Ovary (tissue), 9 donors: ENCODE measurements around the gene PLIN4. TPM values are rescaled to one million over a fixed set of nuclear protein-coding genes. Genes with fewer than 3 reads are reported as not detected.

Experiments
- DNase-seq, 5 donors: peaks; one replicate each; pipeline ENCODE4 v3.0.0-alpha.2; 2019 to 2020
- H3K27ac ChIP-seq, 2 donors: fragments of 200-600 bp; one replicate each; pipeline versions ENCODE4 v1.5.1 to v1.8.0; 2019 to 2022
- H3K27me3 ChIP-seq: fragments of 200-600 bp; one replicate; pipeline ENCODE4 v1.8.0; 2022
- H3K36me3 ChIP-seq: fragments of 200-600 bp; sonication (generic); one replicate; pipeline ENCODE4 v1.5.1; 2019
- H3K4me1 ChIP-seq: one replicate; pipeline ENCODE4 v1.8.1; 2013; ENCODE audit warnings: mild to moderate bottlenecking, moderate library complexity; ENCODE audit not compliant: insufficient read depth
- H3K4me3 ChIP-seq: fragments of 200-600 bp; sonication (generic); one replicate; pipeline ENCODE4 v1.5.1; 2017
- H3K9me3 ChIP-seq, 2 donors: fragments of 200-600 bp in 1 of 2; sonication (generic) in 1 of 2; one replicate each; pipeline versions ENCODE4 v1.5.1 to v1.8.1; 2013 to 2019; ENCODE audit warnings: mild to moderate bottlenecking in 1 of 2, moderate library complexity in 1 of 2
- EP300 ChIP-seq: sonication (generic); formaldehyde crosslinking; IDR thresholded peaks from one replicate; pipeline ENCODE4 v1.6.1; 2017; ENCODE audit warnings: antibody characterized with exemption
- POLR2A ChIP-seq: fragments of 450-650 bp; IDR thresholded peaks from one replicate; pipeline ENCODE4 v1.6.1; 2017; ENCODE audit warnings: antibody characterized with exemption, mild to moderate bottlenecking, moderate library complexity
- WGBS, 3 donors: extraction: QIAGEN DNeasy Blood & Tissue Kit in 1 of 3; methylation state at CpG; one replicate each; pipeline versions ENCODE4 v1.1.5 to v1.1.7; 2013 to 2017; 5-methylcytosine and 5-hydroxymethylcytosine counted together
- intact Hi-C, 4 donors: fragments of 100-400 bp; cut with DNase I; formaldehyde crosslinking; loops; one replicate each; pipeline versions ENCODE4 v1.11.0 to v1.15.1; 2022 to 2023
- polyA plus RNA-seq, 2 donors: library from polyadenylated mRNA; stranded (reverse); fragments of 200-250 nt in 1 of 2; fragments of 350-450 nt in 1 of 2; fragmentation: Illumina TruSeq in 1 of 2; extraction: RNeasy Lipid Tissue Mini Kit (QIAGEN cat#74804) in 1 of 2; gene quantifications; one replicate each; pipeline ENCODE4 v1.2.3, GENCODE V29; 2013 to 2014
- total RNA-seq, 7 donors: library from RNA; depleted of rRNA in 2 of 7; stranded (reverse); fragments of >200 nt in 2 of 7; fragmentation: NEBNext Ultra II Directional in 3 of 7; extraction: Animal tissue kit (Norgen Biotek cat#: 25700) in 3 of 7; gene quantifications; one replicate each; pipeline versions ENCODE4 v1.1.0 to v1.2.4, GENCODE V29; 2016 to 2023
- TF ChIP-seq, protein P1 (sequence below), 3 donors: fragments of 450-650 bp in 2 of 3; fragments of 200-600 bp in 1 of 3; IDR thresholded peaks; one replicate each; pipeline versions ENCODE4 v1.5.1 to v1.8.0; 2016 to 2022; ENCODE audit warnings: antibody characterized with exemption in 3 of 3, mild to moderate bottlenecking in 1 of 3
- donor health status: DM: no; HTN: no; CAD: no; lungs with moderate emphysema.
- donor health status: DM: no; HTN: no; CAD: no.
- donor health status: Bipolar disorder and iron deficiency.
- donor health status: DM: yes; HTN: yes; CAD: no.
- donor health status: DM: no; HTN: no; CAD: no.
- donor health status: DM: yes; HTN: yes; CAD: no.

The PLIN4 gene
- total and polyA plus RNA-seq, 9 donors: 1.6 to 55.1 (median 21.7) TPM

GRCh38 chr19:4507804-4508203 is 10.5 kb downstream of the PLIN4 start:
- Histone ChIP-seq H3K4me1 (peaks cover 9% of the 10 kb centered on the region), H3K27me3 (no peaks in the 10 kb centered on the region), H3K9me3 (no peaks in the 10 kb centered on the region), H3K27ac (no peak overlapping the region), H3K4me3 (no peak overlapping the region), H3K36me3 (no peaks in the 10 kb centered on the region)
- 75 to 86% (median 79%) methylated on average over 17 of the region's 17 CpGs for WGBS, 3 donors
- no peak for TF ChIP-seq EP300
- intact Hi-C loops: no loop called here
- no peak for DNase-seq

GRCh38 chr19:4507150-4507452 is 11.2 kb downstream of the PLIN4 start:
- H3K9me3 ChIP-seq: no peaks in the 10 kb centered on the region
- H3K4me1 ChIP-seq: peaks cover 9% of the 10 kb centered on the region
- TF ChIP-seq EP300: no peak
- TF ChIP-seq, protein P1, sequence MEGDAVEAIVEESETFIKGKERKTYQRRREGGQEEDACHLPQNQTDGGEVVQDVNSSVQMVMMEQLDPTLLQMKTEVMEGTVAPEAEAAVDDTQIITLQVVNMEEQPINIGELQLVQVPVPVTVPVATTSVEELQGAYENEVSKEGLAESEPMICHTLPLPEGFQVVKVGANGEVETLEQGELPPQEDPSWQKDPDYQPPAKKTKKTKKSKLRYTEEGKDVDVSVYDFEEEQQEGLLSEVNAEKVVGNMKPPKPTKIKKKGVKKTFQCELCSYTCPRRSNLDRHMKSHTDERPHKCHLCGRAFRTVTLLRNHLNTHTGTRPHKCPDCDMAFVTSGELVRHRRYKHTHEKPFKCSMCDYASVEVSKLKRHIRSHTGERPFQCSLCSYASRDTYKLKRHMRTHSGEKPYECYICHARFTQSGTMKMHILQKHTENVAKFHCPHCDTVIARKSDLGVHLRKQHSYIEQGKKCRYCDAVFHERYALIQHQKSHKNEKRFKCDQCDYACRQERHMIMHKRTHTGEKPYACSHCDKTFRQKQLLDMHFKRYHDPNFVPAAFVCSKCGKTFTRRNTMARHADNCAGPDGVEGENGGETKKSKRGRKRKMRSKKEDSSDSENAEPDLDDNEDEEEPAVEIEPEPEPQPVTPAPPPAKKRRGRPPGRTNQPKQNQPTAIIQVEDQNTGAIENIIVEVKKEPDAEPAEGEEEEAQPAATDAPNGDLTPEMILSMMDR (IDR thresholded peaks at IDR 0.05): no peak
- H3K36me3 ChIP-seq: no peaks in the 10 kb centered on the region
- H3K27me3 ChIP-seq: no peaks in the 10 kb centered on the region
- peak in 2 of 5 donors; percentile 47 to 58 for DNase-seq
- intact Hi-C loops: no loop called here
- H3K4me3 ChIP-seq: no peak overlapping the region
- H3K27ac ChIP-seq: peak overlapping the region in 1 of 2 donors; percentile 29
- WGBS, 3 donors: 40 to 70% (median 46%) methylated on average over 12 of the region's 12 CpGs

- Histone ChIP-seq H3K4me3 (no peak overlapping the region), H3K9me3 (no peaks in the 10 kb centered on the region), H3K4me1 (peaks cover 9% of the 10 kb centered on the region), H3K36me3 (no peaks in the 10 kb centered on the region), H3K27ac (peak overlapping the region in 1 of 2 donors; percentile 29), H3K27me3 (no peaks in the 10 kb centered on the region)
- TF ChIP-seq EP300: no peak
- TF ChIP-seq POLR2A: no peak
- TF ChIP-seq, protein P1 (IDR thresholded peaks at IDR 0.05): no peak
- intact Hi-C loops: no loop called here
- no peak for DNase-seq
- WGBS, 3 donors: 74 to 85% (median 78%) methylated on average over 17 of the region's 17 CpGs
These were observed 11.7 kb downstream of the PLIN4 start for GRCh38 chr19:4506449-4507149.

DNA sequence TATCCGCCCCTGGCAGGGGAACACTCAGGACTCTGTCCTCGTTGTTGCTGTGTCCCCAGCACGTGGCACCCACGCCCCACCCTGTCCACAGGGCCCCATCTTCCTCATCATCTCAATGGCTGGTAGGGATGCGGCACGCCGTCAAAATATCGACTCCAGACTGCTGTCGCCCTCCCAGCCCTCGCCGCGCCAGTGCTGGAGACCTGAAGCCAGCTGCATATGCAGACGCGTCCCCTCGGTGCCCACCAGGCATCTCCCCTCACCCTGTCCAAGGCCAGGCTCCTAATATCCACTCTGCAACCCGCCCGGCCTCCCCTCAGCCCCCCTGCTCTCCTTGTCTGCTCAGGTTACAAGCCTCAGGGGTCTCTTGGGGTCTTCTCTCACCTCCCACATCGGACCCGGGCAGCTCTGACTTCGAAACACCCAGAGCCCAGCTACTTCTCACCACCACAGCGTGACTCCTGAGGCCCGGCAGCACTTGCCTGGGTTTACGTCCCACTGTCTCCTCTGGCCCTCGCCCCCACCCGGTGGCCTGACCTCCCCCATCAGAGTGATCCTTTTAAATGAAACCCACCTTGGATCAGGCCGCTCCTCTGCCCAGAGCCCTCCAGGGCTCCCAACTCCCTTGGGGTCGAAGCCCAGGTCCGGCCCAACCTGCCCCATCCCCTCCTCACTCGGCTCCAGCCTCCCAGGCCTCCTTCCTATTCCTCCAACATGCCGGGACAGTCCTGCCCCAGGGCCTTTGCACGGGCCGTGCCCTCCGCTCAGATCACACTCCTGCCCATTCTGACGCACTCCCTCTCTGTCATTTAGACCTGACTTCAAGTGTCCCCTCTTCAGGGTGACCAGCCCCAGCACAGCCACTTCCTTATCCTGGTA is 12.5 kb downstream of the PLIN4 start:
- H3K36me3 ChIP-seq: no peaks in the 10 kb centered on the region

More for the DNA sequence above, 12.5 kb downstream of the PLIN4 start:
- H3K27me3 ChIP-seq: no peaks in the 10 kb centered on the region
- DNase-seq: peak in 1 of 5 donors; percentile 28
- TF ChIP-seq POLR2A (no peak), EP300 (no peak)
- TF ChIP-seq, protein P1 (IDR thresholded peaks at IDR 0.05): no peak
- H3K4me1 ChIP-seq: peaks cover 9% of the 10 kb centered on the region
- no peak overlapping the region for H3K4me3 ChIP-seq
- no peaks in the 10 kb centered on the region for H3K9me3 ChIP-seq
- intact Hi-C loops: no loop called here
- H3K27ac ChIP-seq: peak overlapping the region in 1 of 2 donors; percentile 29
- WGBS, 3 donors: 92 to 96% (median 93%) methylated on average over 34 of the region's 34 CpGs
